8988T (cell line): ENCODE measurements around the gene TUBA4B.
A peak's percentile ranks its signal among the peaks of the same experiment; 100 is the strongest.
"Not testable (repeated sequence)": the region's sequence is repeated elsewhere in the genome, so short reads cannot be mapped to it uniquely, and the experiment has no call there.

Experiments used
- DNase-seq: peaks from one replicate; pipeline ENCODE4 v3.0.0; 2011

TUBA4B gene

DNA sequence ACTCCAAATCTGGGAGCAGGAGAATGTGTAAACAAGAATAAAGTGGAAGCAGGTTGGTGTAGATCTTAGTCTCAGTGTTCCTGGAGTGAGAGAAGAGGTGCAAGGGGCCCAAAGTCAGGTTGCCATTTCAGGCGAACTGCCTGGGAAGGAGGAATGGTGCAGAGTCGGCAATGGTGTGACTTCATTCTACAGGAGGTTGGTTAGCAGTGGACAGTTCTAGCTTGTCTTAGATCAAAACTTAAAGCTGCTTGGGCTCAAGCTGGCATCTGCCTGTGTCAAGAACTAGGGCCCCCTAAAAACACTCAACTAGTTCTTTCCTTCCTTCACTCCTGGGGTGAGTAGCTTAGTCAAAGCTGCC lies 4.2 kb upstream of the TUBA4B start:
- DNase-seq = no peak

DNA sequence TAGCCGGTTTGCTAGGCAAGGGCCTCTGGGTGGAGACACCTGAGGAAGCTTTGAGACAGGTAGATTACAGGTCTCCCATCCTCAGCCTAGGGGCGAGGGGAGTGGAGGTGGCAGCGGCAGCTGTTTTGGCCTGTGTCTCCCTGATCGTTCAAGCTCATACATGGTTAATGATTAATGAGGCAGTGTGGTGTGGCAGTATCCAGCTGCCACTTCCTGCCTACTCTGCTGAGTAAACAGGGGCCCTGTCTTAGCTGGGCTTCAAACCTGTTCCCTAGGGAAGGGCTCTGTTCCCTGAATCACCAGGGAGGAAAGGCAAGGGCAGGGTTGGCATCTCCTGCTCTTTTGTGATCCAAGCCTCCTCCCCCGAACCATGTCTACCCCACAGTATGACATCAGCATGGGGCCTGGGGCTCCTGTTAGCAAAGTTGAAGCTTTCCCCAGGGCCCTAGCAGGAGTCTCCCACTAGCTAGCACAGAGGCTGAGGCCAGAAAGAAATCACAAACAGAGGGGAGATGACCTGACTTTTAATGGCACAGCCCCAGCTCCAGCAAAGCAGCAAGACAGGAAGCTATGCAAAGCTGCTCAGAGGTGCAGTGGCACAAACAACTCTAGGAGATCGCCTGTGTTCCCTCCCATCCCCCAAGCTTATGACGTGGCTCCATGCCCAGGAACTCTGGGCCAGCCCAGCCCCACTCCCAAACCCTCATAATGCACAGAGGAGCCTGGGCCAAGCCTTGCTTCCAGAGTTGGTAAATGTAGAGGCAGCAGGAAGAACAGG lies 3.7 kb upstream of the TUBA4B start:
- DNase-seq = no peak

DNA sequence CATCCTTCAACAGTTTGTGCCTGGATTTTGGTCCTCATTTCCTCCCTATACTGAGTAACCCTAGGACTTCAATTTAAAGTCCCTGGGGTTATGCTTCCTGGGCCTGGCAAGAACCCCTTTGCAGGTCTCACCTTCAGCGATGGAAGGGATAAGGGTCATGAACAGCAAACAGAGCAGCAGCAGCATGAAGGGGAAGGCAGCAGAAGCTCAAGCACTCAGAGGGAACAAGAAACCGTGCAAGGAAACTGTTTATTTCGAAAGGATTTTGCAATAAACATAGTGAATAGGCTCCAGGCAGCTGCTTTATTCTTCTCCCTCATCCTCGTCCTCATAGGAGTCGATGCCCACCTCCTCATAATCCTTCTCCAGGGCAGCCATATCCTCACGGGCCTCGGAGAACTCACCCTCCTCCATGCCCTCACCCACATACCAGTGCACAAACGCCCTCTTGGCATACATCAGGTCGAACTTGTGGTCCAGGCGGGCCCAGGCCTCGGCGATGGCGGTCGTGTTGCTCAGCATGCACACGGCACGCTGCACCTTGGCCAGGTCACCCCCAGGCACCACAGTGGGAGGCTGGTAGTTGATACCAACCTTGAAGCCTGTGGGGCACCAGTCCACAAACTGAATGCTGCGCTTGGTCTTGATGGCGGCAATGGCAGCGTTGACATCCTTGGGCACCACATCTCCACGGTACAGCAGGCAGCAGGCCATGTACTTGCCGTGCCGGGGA lies 2.8 kb upstream of the TUBA4B start:
- DNase-seq = no peak

DNA sequence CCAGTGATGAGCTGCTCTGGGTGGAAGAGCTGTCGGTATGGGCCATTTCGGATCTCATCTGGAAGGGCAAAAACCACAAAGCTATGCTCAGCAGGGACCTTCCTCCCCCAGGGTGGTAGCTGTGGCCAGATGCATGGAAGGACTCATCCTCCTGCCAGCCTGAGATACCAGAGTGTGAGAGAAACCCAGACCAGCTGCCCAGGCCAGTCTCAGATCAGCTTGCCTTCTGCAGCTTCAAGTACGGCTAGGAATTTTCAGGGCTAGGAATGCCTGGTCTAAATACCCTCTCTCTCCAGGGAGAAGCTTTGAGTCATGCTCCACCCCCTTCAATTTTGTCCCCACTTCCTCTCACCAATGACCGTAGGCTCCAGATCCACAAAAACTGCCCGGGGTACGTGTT lies 1.4 kb upstream of the TUBA4B start:
- DNase-seq = no peak

DNA sequence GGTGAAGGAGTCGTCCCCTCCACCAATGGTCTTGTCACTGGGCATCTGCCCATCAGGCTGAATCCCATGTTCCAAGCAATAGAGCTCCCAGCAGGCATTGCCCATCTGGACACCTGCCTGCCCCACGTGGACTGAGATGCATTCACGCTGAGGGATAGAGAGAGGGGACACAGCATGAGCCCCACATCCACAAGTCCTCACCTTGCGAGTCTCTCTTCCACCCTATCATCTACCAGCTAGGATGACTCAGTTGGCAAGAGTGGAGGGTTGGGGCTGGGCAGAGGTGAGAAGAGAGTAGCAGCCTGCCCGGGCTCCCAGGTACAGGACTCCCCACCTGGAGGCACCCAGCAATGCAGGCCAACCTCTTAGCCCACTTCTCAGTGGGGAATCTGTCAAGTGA lies 959 bp upstream of the TUBA4B start:
- no peak for DNase-seq

DNA sequence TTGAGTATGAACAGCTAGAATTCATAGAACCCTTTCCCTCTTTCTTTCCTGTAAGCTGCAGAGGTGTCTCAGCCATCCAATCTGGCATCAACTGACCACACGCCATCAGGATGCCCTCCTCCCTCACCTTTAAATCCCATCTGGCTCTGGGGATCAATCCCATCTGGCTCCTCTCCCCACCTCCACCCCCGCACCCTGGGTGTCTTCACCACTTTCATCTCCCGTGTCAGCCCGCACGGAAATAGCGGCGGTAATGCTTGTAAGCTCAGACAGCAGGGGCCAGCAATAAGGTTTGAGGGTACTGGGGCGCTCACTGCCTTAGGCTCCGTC lies 508 bp upstream of the TUBA4B start:
- DNase-seq = no peak

DNA sequence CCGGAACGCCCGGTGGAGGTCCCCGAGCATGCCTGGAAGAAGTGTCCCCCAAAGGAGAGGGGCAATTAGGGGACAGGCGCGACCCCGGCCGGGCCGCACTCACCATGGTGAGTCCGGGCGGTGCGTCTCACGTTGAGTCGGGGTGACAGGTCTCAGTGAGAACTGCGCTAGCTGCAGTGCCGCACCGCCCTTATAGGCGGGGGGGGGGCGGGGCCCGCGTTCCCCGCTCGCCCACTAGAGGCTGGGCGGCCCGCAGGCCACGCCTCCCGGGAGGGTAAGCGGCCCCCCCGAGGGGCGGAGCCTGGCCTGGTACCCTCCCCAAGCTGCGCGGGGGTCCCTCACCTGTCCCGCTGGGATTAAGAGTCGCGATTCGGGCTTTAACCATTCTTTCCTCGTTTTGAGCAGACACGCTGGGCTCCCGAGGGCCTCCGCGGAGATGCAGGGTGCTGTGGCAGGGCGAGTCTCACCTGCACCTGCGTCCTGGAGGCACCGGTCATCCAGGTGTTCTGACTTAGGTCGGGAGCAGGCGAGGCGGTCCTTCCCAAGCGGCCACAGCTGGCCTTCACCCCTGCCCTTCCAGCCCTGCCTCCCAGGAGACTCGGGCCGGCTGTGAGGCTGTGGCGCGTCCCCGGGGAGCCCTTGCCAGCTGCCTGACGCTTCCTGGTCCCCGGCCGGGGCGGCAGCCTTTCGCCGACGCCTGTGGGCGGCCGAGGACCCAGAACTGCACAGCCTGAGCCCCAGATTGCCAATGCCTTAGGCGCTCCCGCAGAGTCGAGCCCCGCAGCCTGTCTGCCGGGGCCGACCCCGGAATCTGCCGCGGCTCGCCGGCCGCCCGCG lies 928 bp downstream of the TUBA4B start, which contains the start of gene TUBA4A:
Gene TUBA4A, minus strand, starts transcription at position 166 of the 837 bp plus-strand sequence. Its CDS starts 60 bp downstream, at position 106.
- DNase-seq = peak; percentile 92

DNA sequence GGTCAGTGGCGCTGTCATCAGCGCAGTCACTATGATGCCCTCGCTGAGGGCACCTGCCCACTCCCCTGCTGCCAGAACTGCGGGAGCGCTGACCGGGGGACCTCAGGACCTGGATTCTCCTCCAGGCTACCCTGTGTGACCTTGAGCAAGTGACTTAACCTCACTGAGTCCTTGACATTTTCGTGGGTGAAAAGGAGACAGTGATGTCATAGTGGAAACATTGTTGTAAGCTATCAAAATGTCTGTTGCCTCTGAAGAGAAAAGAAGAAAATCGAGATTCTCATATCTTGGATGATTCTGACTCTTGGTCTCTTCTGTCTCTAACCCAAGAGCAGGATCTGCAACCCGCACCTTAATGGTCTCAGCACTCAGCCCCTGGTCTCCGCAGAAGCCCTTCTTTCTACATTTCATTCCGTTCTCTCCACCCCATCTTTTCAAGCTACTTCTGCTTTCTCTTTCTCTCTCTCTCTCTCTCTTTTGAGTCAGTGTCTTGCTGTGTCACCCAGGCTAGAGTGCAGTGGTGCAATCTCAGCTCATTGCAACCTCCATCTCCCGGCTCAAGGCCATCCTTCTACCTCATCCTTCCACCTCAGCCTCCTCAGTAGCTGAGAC lies 1.7 kb downstream of the TUBA4B start:
- no peak for DNase-seq

DNA sequence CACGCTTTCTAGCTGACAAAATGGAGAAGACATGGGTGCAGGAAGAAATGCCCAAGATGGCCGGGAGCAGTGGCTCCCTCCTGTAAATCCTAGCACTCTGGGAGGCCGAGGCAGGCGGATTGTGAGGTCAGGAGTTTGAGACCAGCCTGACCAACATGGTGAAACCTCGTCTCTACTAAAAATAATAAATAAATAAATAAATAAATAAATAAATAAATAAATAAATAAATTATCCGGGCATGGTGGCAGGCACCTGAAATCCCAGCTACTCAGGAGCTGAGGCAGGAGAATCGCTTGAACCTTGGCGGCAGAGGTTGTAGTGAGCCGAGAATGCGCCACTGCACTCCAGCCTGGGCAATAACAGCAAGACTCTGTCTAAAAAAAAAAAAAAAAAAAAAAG lies 5.9 kb downstream of the TUBA4B start:
- not testable (repeated sequence) for DNase-seq

DNA sequence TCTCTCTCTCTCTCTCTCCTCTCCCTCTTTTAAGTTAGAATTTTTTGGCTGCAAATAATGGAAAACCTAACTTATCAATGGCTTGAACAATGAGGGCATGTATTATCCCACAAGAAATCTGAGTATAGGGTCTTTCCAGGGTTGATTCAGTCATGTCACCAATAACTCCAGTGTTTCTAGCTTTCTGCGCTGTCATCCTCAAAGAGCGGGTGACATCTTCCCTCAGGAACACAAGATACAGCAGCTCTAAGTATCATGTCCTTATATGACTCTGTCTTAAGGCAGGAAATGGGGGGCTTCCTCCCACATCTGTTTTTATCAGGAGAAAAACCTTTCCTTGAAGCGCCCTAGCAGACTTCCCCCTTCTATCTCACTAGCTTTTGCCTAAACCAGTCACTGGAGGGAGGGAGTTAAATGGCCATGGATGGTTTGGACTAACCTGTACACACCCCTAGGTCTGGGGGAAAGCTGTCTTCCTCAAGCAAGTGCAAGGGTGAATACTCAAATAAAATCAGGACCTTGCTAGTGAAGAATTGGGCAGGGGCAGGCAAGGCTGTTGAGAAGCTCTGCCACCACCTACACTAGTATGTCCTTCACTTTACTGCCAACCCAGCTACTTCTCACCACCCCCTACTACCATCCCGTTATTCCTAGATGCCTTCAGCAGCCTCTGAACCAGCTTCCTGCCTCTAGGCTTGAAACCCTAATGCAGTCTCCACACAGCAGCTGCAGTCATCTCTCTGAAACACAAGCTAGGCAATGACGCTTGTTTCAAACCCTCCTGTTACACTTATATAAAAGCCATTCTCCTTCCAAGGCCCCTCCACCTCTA lies 8.2 kb downstream of the TUBA4B start:
- DNase-seq = no peak

DNA sequence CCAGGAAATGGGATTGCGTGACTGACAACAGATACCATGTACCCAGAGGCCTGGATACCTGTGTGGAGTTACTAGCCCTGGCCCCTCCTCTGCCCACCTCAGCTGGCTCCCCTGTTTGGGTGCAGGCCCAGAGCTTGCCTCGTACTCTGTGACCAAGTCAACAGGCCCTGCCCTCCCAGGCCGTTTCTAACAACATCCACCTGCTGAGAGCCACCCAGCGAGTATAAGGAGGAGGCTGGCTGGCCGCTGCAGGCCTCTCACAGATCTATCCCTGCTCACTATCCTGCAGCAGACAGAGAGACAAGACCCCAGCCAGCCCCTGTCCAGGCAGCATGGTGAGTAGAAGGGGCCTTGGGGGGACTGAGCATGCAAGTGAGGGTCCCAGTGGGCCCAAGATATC lies 13.2 kb downstream of the TUBA4B start:
- DNase-seq = no peak

DNA sequence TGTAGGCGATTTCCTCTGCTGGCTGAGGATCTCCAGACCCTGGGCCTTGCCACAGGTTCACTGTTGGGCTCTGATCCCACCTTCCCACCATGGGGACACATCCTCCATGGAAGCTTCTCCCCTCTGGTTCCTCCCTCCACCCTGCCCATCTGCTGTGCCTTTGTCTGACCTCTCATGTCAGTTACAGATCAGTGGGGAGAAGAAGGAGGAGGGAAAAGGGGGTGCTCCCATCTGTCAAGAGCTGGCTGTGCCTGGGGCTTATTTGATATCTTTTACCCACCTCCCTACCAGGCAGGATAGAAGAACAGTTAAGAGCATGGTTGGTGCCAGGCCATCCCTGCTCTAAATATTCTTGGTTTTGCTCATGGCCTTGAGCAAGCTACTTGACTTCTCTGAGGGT lies 13.8 kb downstream of the TUBA4B start:
- no peak for DNase-seq

DNA sequence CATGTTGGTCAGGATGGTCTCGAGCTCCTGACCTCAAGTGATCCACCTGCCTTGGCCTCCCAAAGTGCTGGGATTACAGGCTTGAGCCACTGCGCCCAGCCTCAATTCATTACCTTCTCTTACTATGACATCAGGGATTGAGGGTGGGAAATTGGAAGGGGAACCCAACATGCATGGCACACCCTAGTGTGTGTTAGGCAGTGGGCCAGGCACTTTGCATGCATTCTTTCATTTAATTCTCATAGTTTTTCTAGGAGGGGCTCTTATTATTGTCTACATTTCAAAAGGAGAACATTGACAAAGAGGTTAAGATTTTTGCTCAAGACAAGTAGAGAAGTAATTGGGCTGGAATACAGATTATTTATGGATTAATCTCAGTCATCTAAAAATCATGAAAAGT lies 15.3 kb downstream of the TUBA4B start:
- no peak for DNase-seq

DNA sequence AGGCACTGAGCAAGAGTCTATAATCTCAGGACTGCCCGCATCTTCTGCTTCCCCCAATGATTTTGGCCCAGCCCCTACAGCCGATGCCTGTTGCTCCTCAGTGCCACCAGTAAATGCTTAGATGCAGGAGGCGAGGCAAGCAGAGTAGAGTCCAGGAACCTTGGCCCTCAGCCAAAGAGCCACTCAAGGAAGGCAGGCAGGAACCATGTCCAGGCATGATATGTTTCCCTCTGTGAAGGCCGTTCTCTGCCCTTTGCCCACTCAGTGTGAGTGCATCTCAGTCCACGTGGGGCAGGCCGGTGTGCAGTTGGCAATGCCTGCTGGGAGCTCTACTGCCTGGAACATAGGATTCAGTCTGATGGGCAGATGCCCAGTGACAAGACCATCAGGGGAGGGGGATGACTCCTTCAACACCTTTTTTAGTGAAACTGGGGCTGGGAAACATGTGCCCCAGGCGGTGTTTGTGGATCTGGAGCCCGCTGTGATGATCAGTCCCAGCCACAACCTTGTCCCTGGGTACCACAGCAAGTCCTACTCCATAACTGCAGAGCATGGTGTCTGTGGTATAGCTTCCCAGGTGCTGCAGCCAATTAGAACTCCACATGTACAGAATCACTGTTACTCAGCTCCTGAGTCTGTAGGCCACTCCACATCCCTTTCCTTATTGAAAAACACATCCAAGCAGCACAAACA lies 16.5 kb downstream of the TUBA4B start:
- no peak for DNase-seq

DNA sequence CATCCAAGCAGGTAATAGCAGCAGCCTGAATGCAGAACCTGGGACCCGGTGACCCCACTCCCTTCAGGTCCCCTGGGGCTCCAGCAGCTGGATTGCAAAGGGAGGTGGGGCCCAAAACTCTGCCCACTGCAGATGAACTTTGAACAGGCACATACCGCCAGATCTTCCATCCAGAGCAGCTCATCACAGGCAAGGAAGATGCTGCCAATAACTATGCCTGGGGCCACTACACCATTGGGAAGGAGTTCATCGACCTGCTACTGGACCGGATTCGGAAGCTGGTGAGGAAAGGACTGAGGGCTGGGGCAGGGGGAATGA lies 17.0 kb downstream of the TUBA4B start:
- no peak for DNase-seq

DNA sequence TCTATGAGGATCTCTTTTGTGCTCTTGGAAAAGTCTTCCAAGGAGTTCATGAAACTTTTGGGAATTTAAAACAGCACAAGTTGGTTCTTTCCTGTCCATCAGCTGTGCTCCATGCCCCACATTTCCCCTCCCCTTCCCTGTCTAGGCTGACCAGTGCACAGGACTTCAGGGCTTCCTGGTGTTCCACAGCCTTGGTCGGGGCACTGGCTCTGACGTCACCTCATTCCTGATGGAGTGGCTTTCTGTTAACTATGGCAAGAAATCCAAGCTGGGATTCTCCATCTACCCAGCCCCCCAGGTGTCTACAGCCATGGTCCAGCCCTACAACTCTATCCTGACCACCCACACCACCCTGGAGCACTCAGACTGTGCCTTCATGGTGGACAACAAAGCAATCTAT lies 18.0 kb downstream of the TUBA4B start:
- DNase-seq = no peak

DNA sequence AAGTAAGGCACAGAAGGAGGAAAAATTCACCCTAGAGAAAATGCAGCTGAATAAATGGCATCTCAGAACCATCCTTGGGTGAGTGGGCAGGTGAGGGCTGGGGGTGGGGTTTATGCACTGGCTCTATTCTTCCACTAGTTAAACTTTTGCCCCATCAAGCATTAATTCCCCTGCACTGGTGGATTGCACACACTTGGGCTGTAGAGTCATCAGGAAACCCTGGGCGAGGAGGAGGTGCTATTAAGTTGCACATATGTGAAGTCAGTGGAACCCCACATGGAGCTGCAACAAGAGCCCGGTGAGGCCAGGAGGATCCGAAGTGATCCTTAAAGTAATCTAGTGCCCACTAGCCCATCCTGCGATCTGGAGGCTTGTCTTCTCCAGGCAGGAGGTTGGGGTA lies 19.3 kb downstream of the TUBA4B start:
- DNase-seq = no peak

DNA sequence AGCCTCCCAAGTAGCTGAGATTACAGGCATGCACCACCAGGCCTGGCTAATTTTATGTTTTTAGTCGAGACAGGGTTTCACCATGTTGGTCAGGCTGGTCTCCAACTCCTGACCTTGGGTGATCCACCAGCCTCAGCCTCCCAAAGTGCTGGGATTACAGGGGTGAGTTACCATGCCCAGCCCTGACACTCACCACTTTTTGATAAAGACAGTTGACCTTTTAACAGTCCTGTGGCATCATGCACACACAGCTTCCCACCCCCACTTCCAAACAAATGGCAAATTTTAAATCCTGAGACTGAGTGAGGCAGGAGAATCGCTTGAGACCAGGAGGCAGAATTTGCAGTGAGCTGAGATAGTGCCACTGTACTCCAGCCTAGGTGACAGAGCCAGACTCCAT lies 20.0 kb downstream of the TUBA4B start:
- no peak for DNase-seq

DNA sequence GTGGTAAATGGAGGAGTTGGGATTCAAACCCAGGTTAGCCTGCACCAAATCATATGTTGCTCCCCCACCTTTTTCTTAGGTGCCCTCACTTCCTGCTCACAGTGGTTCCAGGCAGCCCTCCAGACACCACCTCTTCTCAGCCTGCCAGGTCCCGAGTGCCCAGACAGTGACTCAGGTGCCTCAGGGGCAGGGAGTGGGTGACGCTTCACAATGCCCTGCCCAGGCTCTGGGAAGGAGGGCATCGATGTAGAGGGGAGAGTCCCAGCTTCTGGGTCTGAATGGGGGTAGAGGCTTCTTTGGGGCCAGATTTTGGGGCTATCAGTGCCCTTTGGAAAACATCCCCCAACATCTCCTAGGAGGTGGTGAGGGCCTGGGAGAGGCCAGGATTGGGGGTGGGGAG lies 20.9 kb downstream of the TUBA4B start:
- no peak for DNase-seq

DNA sequence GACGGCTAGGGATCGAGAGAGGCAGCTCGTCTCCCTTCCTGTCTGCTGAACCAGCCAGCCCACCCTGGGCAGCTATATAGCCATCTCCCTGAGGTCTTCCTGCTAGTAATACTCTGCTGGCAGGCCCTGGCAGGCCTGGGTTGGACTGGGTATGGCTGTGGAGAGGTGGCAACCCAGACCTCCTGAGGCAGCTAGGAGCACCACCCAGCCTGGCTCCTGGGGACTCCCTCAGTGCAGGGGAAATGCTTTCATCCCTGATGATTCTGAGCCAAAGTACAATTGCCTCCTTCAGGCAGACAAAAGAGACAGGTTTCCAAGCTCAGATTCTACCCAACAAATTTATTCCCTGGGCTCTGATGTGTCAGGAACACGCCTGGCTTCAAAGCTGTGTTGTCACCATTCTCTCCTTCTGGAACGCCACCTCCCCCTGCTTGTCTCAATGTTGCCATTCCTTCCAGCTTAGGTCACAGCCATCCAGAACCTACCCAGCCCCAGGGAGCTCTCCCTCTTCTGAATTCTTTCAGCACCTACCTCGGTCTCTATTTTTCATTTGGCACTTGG lies 21.4 kb downstream of the TUBA4B start:
- DNase-seq = peak; percentile 84
